ENCODE data around the gene DGKB. TPM values are rescaled to one million over a fixed set of nuclear protein-coding genes. Genes with fewer than 3 reads are reported as not detected.
"Not testable (repeated sequence)": the region's sequence is repeated elsewhere in the genome, so short reads cannot be mapped to it uniquely, and the experiment has no call there.

Gene DGKB
- total RNA-seq, 2 experiments from 2014 or later = not detected

- H3K27ac Mint-ChIP-seq = no peak overlapping the region
- peaks cover 6% of the 10 kb centered on the region for H3K9me3 Mint-ChIP-seq
- H3K27me3 Mint-ChIP-seq = no peaks in the 10 kb centered on the region
- H3K36me3 Mint-ChIP-seq = no peaks in the 10 kb centered on the region
- H3K4me1 Mint-ChIP-seq = no peaks in the 10 kb centered on the region
- DNase-seq = no peak
- no peak overlapping the region for H3K4me3 Mint-ChIP-seq
These were observed 396.6 kb downstream of the DGKB start for GRCh38 chr7:14505906-14506305.

- no peak overlapping the region for H3K27ac Mint-ChIP-seq
- H3K9me3 Mint-ChIP-seq = peaks cover 4% of the 10 kb centered on the region
- DNase-seq = no peak
- no peaks in the 10 kb centered on the region for H3K36me3 Mint-ChIP-seq
- H3K4me1 Mint-ChIP-seq = no peaks in the 10 kb centered on the region
- H3K27me3 Mint-ChIP-seq = no peaks in the 10 kb centered on the region
- no peak overlapping the region for H3K4me3 Mint-ChIP-seq
These were observed 398.4 kb downstream of the DGKB start for GRCh38 chr7:14504134-14504533.

DNA sequence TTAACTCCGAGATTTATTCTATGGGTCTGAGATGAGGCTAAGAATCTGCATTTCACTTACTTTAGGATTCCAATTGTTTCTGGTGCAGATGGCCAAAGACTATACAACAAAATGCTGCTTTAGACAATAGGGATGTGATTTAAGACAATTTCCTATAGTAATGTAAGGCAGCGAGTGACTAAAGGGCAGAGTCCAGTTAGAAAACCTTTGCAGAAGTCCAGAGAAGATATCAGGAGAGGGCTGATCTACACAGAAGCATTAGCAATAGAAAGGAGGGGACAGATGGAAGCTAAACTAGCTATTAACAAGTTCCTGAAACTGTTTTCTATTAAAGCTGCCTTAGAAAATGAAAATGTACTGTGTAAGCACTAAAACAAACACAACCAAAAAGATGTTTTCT lies 398.9 kb downstream of the DGKB start:
- no peak overlapping the region for H3K27ac Mint-ChIP-seq
- no peaks in the 10 kb centered on the region for H3K27me3 Mint-ChIP-seq
- no peak for DNase-seq
- H3K4me1 Mint-ChIP-seq = no peaks in the 10 kb centered on the region
- H3K9me3 Mint-ChIP-seq = peaks cover 4% of the 10 kb centered on the region
- no peaks in the 10 kb centered on the region for H3K36me3 Mint-ChIP-seq
- no peak overlapping the region for H3K4me3 Mint-ChIP-seq

DNA sequence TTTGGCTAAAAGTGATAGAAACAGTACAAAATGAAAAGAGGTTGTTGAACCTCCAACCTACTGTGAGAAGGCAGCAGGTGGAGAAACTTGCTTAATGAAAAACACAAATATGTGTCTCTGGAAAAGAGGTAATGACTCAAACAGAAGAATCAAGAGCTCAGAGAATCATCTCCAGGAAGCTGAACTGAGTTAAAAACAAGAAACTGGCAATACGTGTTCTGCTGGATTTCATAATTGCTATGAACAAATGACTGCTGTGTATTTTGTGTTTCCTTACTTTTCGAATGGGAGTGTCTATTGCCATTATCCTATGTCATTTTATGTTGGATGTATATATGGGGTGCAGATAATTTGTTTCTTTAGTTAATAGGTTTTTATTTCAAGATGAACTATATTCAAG lies 401.1 kb downstream of the DGKB start:
- no peaks in the 10 kb centered on the region for H3K27me3 Mint-ChIP-seq
- no peaks in the 10 kb centered on the region for H3K36me3 Mint-ChIP-seq
- H3K9me3 Mint-ChIP-seq = peaks cover 4% of the 10 kb centered on the region
- DNase-seq = no peak
- no peak overlapping the region for H3K27ac Mint-ChIP-seq
- H3K4me1 Mint-ChIP-seq = no peaks in the 10 kb centered on the region
- no peak overlapping the region for H3K4me3 Mint-ChIP-seq

- no peak overlapping the region for H3K27ac Mint-ChIP-seq
- no peaks in the 10 kb centered on the region for H3K27me3 Mint-ChIP-seq
- H3K36me3 Mint-ChIP-seq = no peaks in the 10 kb centered on the region
- H3K9me3 Mint-ChIP-seq = peaks cover 2% of the 10 kb centered on the region
- no peak overlapping the region for H3K4me3 Mint-ChIP-seq
- H3K4me1 Mint-ChIP-seq = no peaks in the 10 kb centered on the region
- DNase-seq = no peak
These were observed 405.2 kb downstream of the DGKB start for GRCh38 chr7:14497390-14497789.

GRCh38 chr7:14495633-14496032 lies 406.9 kb downstream of the DGKB start:
- Mint-ChIP-seq H3K27ac (no peak overlapping the region), H3K27me3 (no peaks in the 10 kb centered on the region), H3K9me3 (peaks cover 1% of the 10 kb centered on the region), H3K4me1 (no peaks in the 10 kb centered on the region), H3K36me3 (no peaks in the 10 kb centered on the region), H3K4me3 (no peak overlapping the region)
- DNase-seq = no peak

- no peak overlapping the region for H3K4me3 Mint-ChIP-seq
- DNase-seq = no peak
- no peaks in the 10 kb centered on the region for H3K36me3 Mint-ChIP-seq
- H3K4me1 Mint-ChIP-seq = no peaks in the 10 kb centered on the region
- H3K27ac Mint-ChIP-seq = no peak overlapping the region
- no peaks in the 10 kb centered on the region for H3K9me3 Mint-ChIP-seq
- no peaks in the 10 kb centered on the region for H3K27me3 Mint-ChIP-seq
These were observed 414.7 kb downstream of the DGKB start for GRCh38 chr7:14487701-14488395.

DNA sequence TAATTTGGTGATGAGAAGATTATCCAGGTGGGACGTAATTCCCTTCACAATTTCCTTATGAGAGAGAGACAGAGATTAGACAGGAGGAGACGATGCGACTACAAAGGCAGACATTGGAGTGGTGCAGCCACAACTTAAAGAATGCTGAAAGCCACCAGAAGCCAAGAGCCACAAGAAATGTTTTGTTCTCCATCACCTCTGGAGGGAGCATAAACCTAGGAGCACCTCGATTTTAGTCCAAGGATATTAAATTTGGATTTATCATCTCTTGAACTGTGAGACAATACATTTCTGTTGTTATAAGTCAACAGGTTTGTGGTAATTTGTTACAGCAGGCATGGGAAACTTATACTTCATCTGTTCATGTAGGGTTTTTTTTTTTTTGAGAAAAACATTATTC lies 418.9 kb downstream of the DGKB start:
- H3K4me1 Mint-ChIP-seq = no peaks in the 10 kb centered on the region
- no peaks in the 10 kb centered on the region for H3K9me3 Mint-ChIP-seq
- no peak overlapping the region for H3K27ac Mint-ChIP-seq
- no peaks in the 10 kb centered on the region for H3K27me3 Mint-ChIP-seq
- no peak for DNase-seq
- no peaks in the 10 kb centered on the region for H3K36me3 Mint-ChIP-seq
- no peak overlapping the region for H3K4me3 Mint-ChIP-seq

GRCh38 chr7:14480281-14480680 lies 422.3 kb downstream of the DGKB start:
- DNase-seq = no peak
- no peaks in the 10 kb centered on the region for H3K9me3 Mint-ChIP-seq
- no peaks in the 10 kb centered on the region for H3K36me3 Mint-ChIP-seq
- no peak overlapping the region for H3K4me3 Mint-ChIP-seq
- H3K27ac Mint-ChIP-seq = no peak overlapping the region
- no peaks in the 10 kb centered on the region for H3K27me3 Mint-ChIP-seq
- no peaks in the 10 kb centered on the region for H3K4me1 Mint-ChIP-seq

DNA sequence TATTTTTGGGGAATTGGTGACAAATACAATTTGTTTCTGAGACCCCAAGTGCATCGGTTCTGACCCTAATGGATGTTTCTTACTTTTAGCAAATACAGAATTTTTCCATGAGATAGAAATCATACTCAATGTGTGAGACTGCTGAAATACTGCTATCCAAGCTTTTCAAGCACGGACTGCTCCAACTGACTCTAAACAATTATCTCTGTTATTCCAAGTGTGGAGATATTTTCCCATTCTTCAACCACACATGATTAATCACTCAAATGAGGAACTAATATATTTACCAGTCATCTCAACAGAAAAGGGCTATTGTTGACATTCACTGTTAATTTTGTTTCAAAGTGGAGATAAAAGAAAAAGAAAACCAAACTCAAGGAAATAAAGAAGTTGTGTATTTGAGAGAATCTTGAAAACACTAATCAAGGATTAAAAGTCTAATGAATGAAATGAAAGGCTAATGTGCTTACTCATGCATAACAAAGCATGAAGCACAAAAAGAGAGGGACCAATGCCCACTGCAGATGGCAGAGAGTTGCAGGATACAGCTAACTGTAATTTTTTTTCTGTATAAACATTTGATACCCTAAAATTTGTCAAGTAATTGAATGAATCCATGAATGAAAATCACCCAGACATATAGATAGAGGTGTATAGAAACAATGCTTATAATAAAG lies 423.6 kb downstream of the DGKB start:
- no peak for DNase-seq
- Mint-ChIP-seq H3K27me3 (no peaks in the 10 kb centered on the region), H3K4me3 (no peak overlapping the region), H3K9me3 (no peaks in the 10 kb centered on the region), H3K27ac (no peak overlapping the region), H3K4me1 (no peaks in the 10 kb centered on the region), H3K36me3 (no peaks in the 10 kb centered on the region)

GRCh38 chr7:14461716-14462115 lies 440.8 kb downstream of the DGKB start:
- H3K9me3 Mint-ChIP-seq, H3K36me3 Mint-ChIP-seq, DNase-seq, H3K4me1 Mint-ChIP-seq, H3K27ac Mint-ChIP-seq, H3K27me3 Mint-ChIP-seq, H3K4me3 Mint-ChIP-seq: not testable (repeated sequence)

DNA sequence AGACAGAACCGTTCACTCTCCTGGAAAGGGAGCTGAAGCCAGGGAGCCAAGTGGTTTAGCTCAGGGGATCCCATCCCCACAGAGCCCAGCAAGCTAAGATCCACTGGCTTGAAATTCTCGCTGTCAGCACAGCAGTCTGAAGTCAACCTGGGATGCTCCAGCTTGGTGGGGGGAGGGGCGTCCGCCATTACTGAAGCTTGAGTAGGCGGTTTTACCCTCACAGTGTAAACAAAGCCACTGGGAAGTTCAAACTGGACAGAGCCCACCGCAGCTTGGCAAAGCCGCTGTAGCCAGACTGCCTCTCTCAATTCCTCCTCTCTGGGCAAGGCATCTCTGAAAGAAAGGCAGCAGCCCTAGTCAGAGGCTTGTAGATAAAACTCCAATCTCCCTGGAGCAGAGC lies 443.7 kb downstream of the DGKB start:
- H3K27ac Mint-ChIP-seq, H3K36me3 Mint-ChIP-seq, H3K4me3 Mint-ChIP-seq, DNase-seq, H3K27me3 Mint-ChIP-seq, H3K9me3 Mint-ChIP-seq, H3K4me1 Mint-ChIP-seq: not testable (repeated sequence)

- Mint-ChIP-seq H3K27me3 (no peaks in the 10 kb centered on the region), H3K4me3 (no peak overlapping the region), H3K4me1 (no peaks in the 10 kb centered on the region), H3K9me3 (no peaks in the 10 kb centered on the region), H3K27ac (no peak overlapping the region), H3K36me3 (no peaks in the 10 kb centered on the region)
- peak; percentile 17 for DNase-seq
These were observed 444.7 kb downstream of the DGKB start for GRCh38 chr7:14457568-14458453.

- Mint-ChIP-seq H3K4me1 (peaks cover 14% of the 10 kb centered on the region), H3K27ac (no peak overlapping the region), H3K36me3 (no peaks in the 10 kb centered on the region), H3K27me3 (peaks cover 7% of the 10 kb centered on the region), H3K4me3 (no peak overlapping the region), H3K9me3 (peaks cover 3% of the 10 kb centered on the region)
- DNase-seq = no peak
These were observed 453.3 kb downstream of the DGKB start for GRCh38 chr7:14449291-14449690.

DNA sequence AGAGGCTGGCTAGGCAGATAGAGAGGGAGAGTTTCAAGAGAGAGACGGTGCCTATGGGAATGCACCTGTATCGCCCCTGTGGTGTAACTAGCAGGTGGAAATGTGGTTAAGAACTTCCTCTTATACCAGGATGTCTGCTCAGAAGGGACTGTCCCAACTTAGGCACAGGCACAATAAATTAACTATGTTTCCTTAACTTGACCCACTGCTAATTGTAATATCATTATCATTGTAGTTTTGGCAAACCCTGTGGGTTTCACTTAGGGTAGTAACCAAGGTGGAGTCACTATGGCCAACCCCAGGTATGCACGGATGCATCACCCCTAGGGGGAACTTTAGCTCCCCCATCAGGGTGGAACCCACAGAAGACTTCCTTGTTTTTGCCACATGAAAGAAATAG lies 455.7 kb downstream of the DGKB start:
- DNase-seq = peak; percentile 38
- peaks cover 3% of the 10 kb centered on the region for H3K9me3 Mint-ChIP-seq
- H3K4me3 Mint-ChIP-seq = no peak overlapping the region
- H3K27me3 Mint-ChIP-seq = peaks cover 7% of the 10 kb centered on the region
- H3K27ac Mint-ChIP-seq = peak overlapping the region; percentile 20
- peaks cover 14% of the 10 kb centered on the region for H3K4me1 Mint-ChIP-seq
- H3K36me3 Mint-ChIP-seq = no peaks in the 10 kb centered on the region

Data from activated naive CD8-positive, alpha-beta T cell treated with anti-CD3 and anti-CD28 coated beads for 36 hours (primary cell).